Naive thymus-derived CD4-positive, alpha-beta T cell (primary cell): ENCODE results near the gene MYCN. TPM values are rescaled to one million over a fixed set of nuclear protein-coding genes. Genes with fewer than 3 reads are reported as not detected.
"Not testable (repeated sequence)": the region's sequence is repeated elsewhere in the genome, so short reads cannot be mapped to it uniquely, and the experiment has no call there.

Source experiments
- ATAC-seq: fragments of 150-1000 bp; cut with Tn5 transposase; 2 replicates; pipeline ENCODE4 v1.10.0; 2021; ENCODE audit warnings: mild to moderate bottlenecking, moderate library complexity
- CTCF ChIA-PET: fragments of 350-600 bp; sonication (Branson Sonifier 250); formaldehyde crosslinking; loops from one replicate; lab custom pipeline; 2021; ENCODE audit warnings: antibody characterized with exemption; lab: Charles Lee
- POLR2A ChIA-PET: fragments of 350-600 bp; sonication (Branson Sonifier 250); formaldehyde crosslinking; loops from one replicate; lab custom pipeline; 2021; ENCODE audit warnings: antibody characterized with exemption, inconsistent platforms; lab: Charles Lee
- DNase-seq, 9 donors: peaks; one replicate each; pipeline versions ENCODE4 v3.0.0 to v3.0.0-alpha.2; 2020 to 2022; ENCODE audit warnings: mixed read lengths in 1 of 9
- H3K27ac ChIP-seq: one replicate; pipeline ENCODE4 v1.7.0; 2013; ENCODE audit warnings: mild to moderate bottlenecking, low read depth, low read length, moderate library complexity
- H3K27me3 ChIP-seq, 2 donors: one replicate each; pipeline ENCODE4 v1.7.0; 2013; ENCODE audit warnings: low read length in 2 of 2, mild to moderate bottlenecking in 2 of 2, moderate library complexity in 2 of 2; ENCODE audit not compliant: control insufficient read depth in 2 of 2, insufficient read depth in 2 of 2
- H3K36me3 ChIP-seq, 3 experiments: 1 replicate in 2 of 3; 2 replicates in 1 of 3; pipeline ENCODE4 v1.7.0; 2013; ENCODE audit warnings: low read length in 3 of 3, mild to moderate bottlenecking in 3 of 3, moderate library complexity in 1 of 3; ENCODE audit not compliant: insufficient read depth in 3 of 3, control insufficient read depth in 2 of 3
- H3K4me1 ChIP-seq, 2 donors: one replicate each; pipeline ENCODE4 v1.7.0; 2013; ENCODE audit warnings: low read length in 2 of 2, mild to moderate bottlenecking in 2 of 2, moderate library complexity in 1 of 2; ENCODE audit not compliant: control insufficient read depth in 2 of 2, insufficient read depth in 2 of 2
- H3K4me3 ChIP-seq: 2 replicates; pipeline ENCODE4 v1.7.0; 2013; ENCODE audit warnings: mild to moderate bottlenecking, low read length
- H3K9me3 ChIP-seq, 3 experiments: 1 replicate in 2 of 3; 2 replicates in 1 of 3; pipeline ENCODE4 v1.7.0; 2013; ENCODE audit warnings: low read length in 3 of 3; ENCODE audit not compliant: control insufficient read depth in 2 of 3
- H3K27ac Mint-ChIP-seq, 9 donors: one replicate each; pipeline ENCODE4 v1.8.0; 2020 to 2022; ENCODE audit warnings: mixed read lengths in 9 of 9, mild to moderate bottlenecking in 8 of 9, moderate library complexity in 5 of 9, inconsistent platforms in 2 of 9
- H3K27me3 Mint-ChIP-seq, 5 donors: one replicate each; pipeline ENCODE4 v1.8.0; 2021 to 2022; ENCODE audit warnings: mixed read lengths in 5 of 5, mild to moderate bottlenecking in 1 of 5
- H3K36me3 Mint-ChIP-seq, 5 donors: one replicate each; pipeline ENCODE4 v1.8.0; 2020 to 2022; ENCODE audit warnings: mixed read lengths in 5 of 5, mild to moderate bottlenecking in 3 of 5, inconsistent platforms in 1 of 5
- H3K4me1 Mint-ChIP-seq, 7 donors: one replicate each; pipeline ENCODE4 v1.8.0; 2020 to 2022; ENCODE audit warnings: mixed read lengths in 7 of 7, mild to moderate bottlenecking in 3 of 7, inconsistent platforms in 1 of 7
- H3K4me3 Mint-ChIP-seq, 10 donors: one replicate each; pipeline ENCODE4 v1.8.0; 2020 to 2022; ENCODE audit warnings: mild to moderate bottlenecking in 10 of 10, mixed read lengths in 10 of 10, moderate library complexity in 6 of 10, inconsistent platforms in 2 of 10
- H3K9me3 Mint-ChIP-seq, 11 donors: one replicate each; pipeline ENCODE4 v1.8.0; 2020 to 2022; ENCODE audit warnings: mixed read lengths in 11 of 11, mild to moderate bottlenecking in 4 of 11, inconsistent platforms in 1 of 11, moderate library complexity in 1 of 11
- intact Hi-C, 2 donors: fragments of 100-400 bp; cut with micrococcal nuclease; formaldehyde crosslinking; loops; one replicate each; pipeline ENCODE4 v1.15.1; 2023
- polyA plus RNA-seq, 2 donors: library from polyadenylated mRNA; unstranded; fragments of 300-500 nt; fragmentation: Illumina TruSeq; gene quantifications; one replicate each; pipeline ENCODE4 v1.2.3, GENCODE V29; 2021
- total RNA-seq, 6 experiments: library from RNA in 5 of 6; stranded (reverse) in 5 of 6; gene quantifications; 1 replicate in 5 of 6; 2 replicates in 1 of 6; pipeline ENCODE4 v1.2.3 and lab custom pipeline; 2021 to 2026

MYCN gene
- total and polyA plus RNA-seq, 7 experiments from 2014 or later: 0.21 to 2.3 (median 0.47) TPM; not detected in 3

GRCh38 chr2:15920696-15921095 lies 19.7 kb upstream of the MYCN start:
- Mint-ChIP-seq H3K36me3 (no peaks in the 10 kb centered on the region), H3K9me3 (peaks cover 0 to 2% (median 0%) of the 10 kb centered on the region in 11 donors), H3K4me1 (no peaks in the 10 kb centered on the region), H3K4me3 (no peak overlapping the region), H3K27ac (no peak overlapping the region), H3K27me3 (peaks cover 0 to 24% (median 18%) of the 10 kb centered on the region in 5 donors)
- CTCF ChIA-PET: no interaction called here
- Histone ChIP-seq H3K27ac (no peak overlapping the region), H3K9me3 (no peaks in the 10 kb centered on the region), H3K4me3 (no peak overlapping the region), H3K27me3 (no peaks in the 10 kb centered on the region), H3K4me1 (no peaks in the 10 kb centered on the region), H3K36me3 (no peaks in the 10 kb centered on the region)
- DNase-seq: no peak
- no peak for ATAC-seq
- intact Hi-C loops: no loop called here
- POLR2A ChIA-PET: no interaction called here

DNA sequence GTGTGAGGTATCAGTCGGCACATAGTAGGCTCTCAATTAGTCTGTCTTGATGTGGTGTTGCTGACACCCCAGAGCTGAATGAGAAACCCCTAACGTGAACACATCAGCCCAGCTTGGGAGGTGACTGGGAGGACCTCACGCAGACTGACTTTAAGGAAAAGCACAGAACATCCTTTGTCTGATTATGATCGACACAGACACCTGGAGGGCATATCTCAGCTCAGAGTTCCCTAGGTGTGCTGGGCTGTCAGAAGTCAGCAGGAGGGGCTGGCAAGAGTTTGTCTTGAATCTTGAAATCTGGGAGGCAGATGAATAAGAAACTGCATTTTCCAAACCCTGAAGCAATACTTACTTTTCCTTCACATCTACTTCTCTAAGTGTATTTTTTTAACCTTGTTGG lies 16.8 kb upstream of the MYCN start:
- no peak overlapping the region for H3K27ac Mint-ChIP-seq
- Histone ChIP-seq H3K9me3 (no peaks in the 10 kb centered on the region), H3K36me3 (no peaks in the 10 kb centered on the region), H3K27me3 (no peaks in the 10 kb centered on the region), H3K4me3 (no peak overlapping the region), H3K4me1 (no peaks in the 10 kb centered on the region), H3K27ac (no peak overlapping the region)
- H3K27me3 Mint-ChIP-seq: peaks cover 0 to 29% (median 18%) of the 10 kb centered on the region in 5 donors
- H3K36me3 Mint-ChIP-seq: no peaks in the 10 kb centered on the region
- POLR2A ChIA-PET: no interaction called here
- ATAC-seq (no peak), DNase-seq (no peak)
- intact Hi-C loops: no loop called here
- H3K4me3 Mint-ChIP-seq: no peak overlapping the region
- CTCF ChIA-PET: no interaction called here
- no peaks in the 10 kb centered on the region for H3K4me1 Mint-ChIP-seq
- peaks cover 0 to 2% (median 0%) of the 10 kb centered on the region in 11 donors for H3K9me3 Mint-ChIP-seq

DNA sequence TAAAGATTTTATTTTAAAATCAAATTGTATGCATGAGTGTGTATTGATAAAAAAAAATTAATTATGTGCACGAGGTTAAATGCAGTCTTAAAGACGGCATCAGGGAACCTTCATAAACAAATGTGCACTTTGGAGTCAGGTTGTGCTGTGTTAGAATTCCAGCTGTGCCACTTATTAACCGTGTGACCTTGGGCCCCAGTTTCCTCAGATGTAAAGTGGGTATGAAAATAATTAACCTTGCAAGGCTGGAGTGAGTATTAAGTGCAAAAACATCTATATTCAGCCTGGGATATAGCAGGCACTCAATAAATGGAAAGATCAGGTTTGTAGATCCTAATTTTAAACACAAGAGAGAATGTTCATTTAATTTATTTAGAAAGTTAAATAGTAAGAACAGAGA lies 14.5 kb upstream of the MYCN start:
- ChIA-PET POLR2A (no interaction called here), CTCF (no interaction called here)
- Histone ChIP-seq H3K27ac (no peak overlapping the region), H3K36me3 (no peaks in the 10 kb centered on the region), H3K4me3 (no peak overlapping the region), H3K4me1 (no peaks in the 10 kb centered on the region), H3K9me3 (no peaks in the 10 kb centered on the region), H3K27me3 (no peaks in the 10 kb centered on the region)
- no peak overlapping the region for H3K4me3 Mint-ChIP-seq
- H3K27ac Mint-ChIP-seq: no peak overlapping the region
- H3K36me3 Mint-ChIP-seq: no peaks in the 10 kb centered on the region
- no peaks in the 10 kb centered on the region for H3K4me1 Mint-ChIP-seq
- ATAC-seq: no peak
- DNase-seq: no peak
- peaks cover 0 to 17% (median 11%) of the 10 kb centered on the region in 5 donors for H3K27me3 Mint-ChIP-seq
- intact Hi-C loops: no loop called here
- peaks cover 0 to 2% (median 0%) of the 10 kb centered on the region in 11 donors for H3K9me3 Mint-ChIP-seq

DNA sequence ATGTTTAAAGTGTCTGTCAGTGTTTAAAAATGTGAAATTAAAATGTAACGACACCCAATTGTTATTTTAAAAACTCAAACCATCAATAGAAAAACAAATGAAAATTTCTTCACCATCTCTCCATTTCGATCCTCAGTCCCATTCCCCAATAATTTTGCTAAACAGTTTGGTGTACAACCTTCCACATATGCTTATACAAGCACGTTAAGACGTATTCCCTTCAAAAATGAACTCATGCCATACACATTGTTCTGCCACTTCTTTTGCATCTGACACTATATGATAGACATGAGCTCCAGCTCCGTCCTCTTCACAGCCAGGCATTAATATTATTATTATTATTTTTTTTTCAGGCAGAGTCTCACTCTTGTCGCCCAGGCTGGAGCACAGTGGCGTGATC lies 14.1 kb upstream of the MYCN start:
- CTCF ChIA-PET: no interaction called here
- H3K36me3 ChIP-seq: no peaks in the 10 kb centered on the region
- intact Hi-C loops: no loop called here
- Mint-ChIP-seq H3K27ac (no peak overlapping the region), H3K9me3 (peaks cover 0 to 2% (median 0%) of the 10 kb centered on the region in 11 donors), H3K4me1 (no peaks in the 10 kb centered on the region), H3K27me3 (peaks cover 0 to 17% (median 11%) of the 10 kb centered on the region in 5 donors), H3K36me3 (no peaks in the 10 kb centered on the region), H3K4me3 (no peak overlapping the region)
- no peaks in the 10 kb centered on the region for H3K4me1 ChIP-seq
- no peak overlapping the region for H3K27ac ChIP-seq
- H3K27me3 ChIP-seq: no peaks in the 10 kb centered on the region
- DNase-seq (no peak), ATAC-seq (no peak)
- H3K4me3 ChIP-seq: no peak overlapping the region
- H3K9me3 ChIP-seq: no peaks in the 10 kb centered on the region
- POLR2A ChIA-PET: no interaction called here

DNA sequence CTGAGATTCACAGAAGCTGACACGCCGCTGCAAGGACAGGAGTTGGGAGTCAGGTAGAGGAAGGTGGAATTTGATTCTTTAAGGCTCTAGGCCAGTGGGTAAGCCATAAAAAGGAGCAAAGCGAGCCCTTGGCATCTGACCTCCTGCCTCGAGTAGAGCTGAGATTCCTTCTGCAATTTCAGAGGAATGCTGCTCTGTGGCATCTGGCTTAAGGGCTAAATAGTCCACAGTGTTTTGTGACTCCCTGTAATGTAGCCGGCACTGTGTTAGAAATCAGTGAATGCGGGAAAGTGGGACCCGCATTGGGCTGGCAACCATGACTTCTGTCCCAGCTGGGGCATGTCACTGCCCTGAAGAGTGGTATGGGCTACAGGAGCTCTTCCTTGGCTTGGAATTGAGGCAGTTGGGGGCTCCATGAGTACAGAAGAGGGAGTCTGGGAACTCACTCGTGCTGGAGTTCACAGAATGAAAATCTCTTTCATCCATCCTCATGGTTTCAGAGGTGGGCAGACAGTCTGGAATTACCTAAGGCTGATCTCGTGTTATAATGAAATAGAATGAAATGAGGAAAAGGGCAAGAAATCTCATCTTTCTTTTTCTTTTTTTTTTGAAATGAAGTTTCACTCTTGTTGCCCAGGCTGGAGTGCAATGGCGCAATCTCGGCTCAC lies 12.7 kb upstream of the MYCN start:
- Mint-ChIP-seq H3K4me1 (no peaks in the 10 kb centered on the region), H3K27me3 (peaks cover 0 to 12% (median 6%) of the 10 kb centered on the region in 5 donors), H3K27ac (no peak overlapping the region), H3K4me3 (no peak overlapping the region), H3K36me3 (no peaks in the 10 kb centered on the region), H3K9me3 (peaks cover 0 to 2% (median 0%) of the 10 kb centered on the region in 11 donors)
- intact Hi-C loops: no loop called here
- H3K27me3 ChIP-seq: no peaks in the 10 kb centered on the region
- no peak for DNase-seq
- H3K4me3 ChIP-seq: no peak overlapping the region
- no peak overlapping the region for H3K27ac ChIP-seq
- H3K36me3 ChIP-seq: no peaks in the 10 kb centered on the region
- no peaks in the 10 kb centered on the region for H3K4me1 ChIP-seq
- ATAC-seq: no peak
- CTCF ChIA-PET: no interaction called here
- H3K9me3 ChIP-seq: no peaks in the 10 kb centered on the region
- POLR2A ChIA-PET: no interaction called here

DNA sequence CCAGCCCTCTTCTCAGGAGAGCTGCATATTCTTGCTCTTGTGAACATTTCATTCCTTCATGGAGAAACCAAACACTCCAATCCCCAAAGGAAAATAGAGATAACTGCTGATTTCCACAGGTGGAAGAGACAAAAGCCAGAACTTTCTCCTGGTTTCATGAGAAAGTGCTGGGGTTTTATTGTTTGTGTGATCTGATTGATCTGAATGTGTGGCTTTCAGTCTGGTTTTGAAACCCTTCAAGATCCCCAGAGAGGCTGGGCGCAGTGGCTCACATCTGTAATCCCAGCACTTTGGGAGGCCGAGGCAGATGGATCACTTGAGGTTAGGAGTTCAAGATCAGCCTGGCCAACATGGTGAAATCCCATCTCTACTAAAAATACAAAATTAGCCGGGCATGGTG lies 11.3 kb upstream of the MYCN start:
- H3K27ac ChIP-seq, H3K27me3 ChIP-seq, H3K36me3 ChIP-seq, H3K4me1 ChIP-seq, DNase-seq, POLR2A ChIA-PET, H3K4me1 Mint-ChIP-seq, intact Hi-C loops, H3K9me3 ChIP-seq, CTCF ChIA-PET, H3K36me3 Mint-ChIP-seq, H3K4me3 Mint-ChIP-seq, ATAC-seq, H3K4me3 ChIP-seq, H3K9me3 Mint-ChIP-seq, H3K27ac Mint-ChIP-seq: not testable (repeated sequence)
- H3K27me3 Mint-ChIP-seq: peaks cover 0 to 11% (median 5%) of the 10 kb centered on the region in 5 donors

GRCh38 chr2:15929861-15930260 lies 10.5 kb upstream of the MYCN start:
- peaks cover 0 to 11% (median 5%) of the 10 kb centered on the region in 5 donors for H3K27me3 Mint-ChIP-seq
- DNase-seq (no peak), ATAC-seq (no peak)
- Histone ChIP-seq H3K4me3 (no peak overlapping the region), H3K27me3 (no peaks in the 10 kb centered on the region), H3K4me1 (no peaks in the 10 kb centered on the region), H3K9me3 (no peaks in the 10 kb centered on the region), H3K36me3 (no peaks in the 10 kb centered on the region), H3K27ac (no peak overlapping the region)
- no peak overlapping the region for H3K4me3 Mint-ChIP-seq
- ChIA-PET POLR2A (no interaction called here), CTCF (interaction anchor here (0.6 kb wide), 1 partner anchor 277 kb away, joined by 3 read pairs; no protein-coding TSS in a partner anchor)
- H3K36me3 Mint-ChIP-seq: no peaks in the 10 kb centered on the region
- H3K9me3 Mint-ChIP-seq: peaks cover 0 to 1% (median 0%) of the 10 kb centered on the region in 11 donors
- intact Hi-C loops: loop anchor here in 1 of 2 donors (10.0 kb wide), 1 partner anchor 295 kb away; no protein-coding TSS in a partner anchor
- H3K27ac Mint-ChIP-seq: no peak overlapping the region
- no peaks in the 10 kb centered on the region for H3K4me1 Mint-ChIP-seq
